NK-92 (cell line): Measurements from ENCODE around the gene CFAP97.
"Not testable (repeated sequence)": the region's sequence is repeated elsewhere in the genome, so short reads cannot be mapped to it uniquely, and the experiment has no call there.

Experiments
- DNase-seq: peaks from one replicate; lab custom pipeline; 2025; ENCODE audit not compliant: unreplicated experiment; lab: John Stamatoyannopoulos, UW

The CFAP97 gene

GRCh38 chr4:185201977-185202962 is 1.5 kb downstream of the CFAP97 start:
- DNase-seq = no peak

GRCh38 chr4:185198189-185198588 is 5.6 kb downstream of the CFAP97 start:
- DNase-seq = not testable (repeated sequence)

- DNase-seq = no peak
These were observed 7.4 kb downstream of the CFAP97 start for GRCh38 chr4:185196437-185196836.

- DNase-seq = no peak
These were observed 8.6 kb downstream of the CFAP97 start for GRCh38 chr4:185194924-185195888.

GRCh38 chr4:185192059-185192458 is 11.7 kb downstream of the CFAP97 start:
- DNase-seq = no peak

- no peak for DNase-seq
These were observed 13.4 kb downstream of the CFAP97 start for GRCh38 chr4:185190306-185190856.

GRCh38 chr4:185189606-185190305 is 14.0 kb downstream of the CFAP97 start:
- DNase-seq = no peak

- DNase-seq = no peak
These were observed 17.0 kb downstream of the CFAP97 start for GRCh38 chr4:185186769-185187168.

- no peak for DNase-seq
These were observed 20.0 kb downstream of the CFAP97 start for GRCh38 chr4:185183622-185184281.

- DNase-seq = no peak
These were observed 21.6 kb downstream of the CFAP97 start for GRCh38 chr4:185182239-185182638.

- no peak for DNase-seq
These were observed 24.3 kb downstream of the CFAP97 start for GRCh38 chr4:185179488-185179887.

GRCh38 chr4:185171373-185172071 is 32.3 kb downstream of the CFAP97 start:
- no peak for DNase-seq

GRCh38 chr4:185167234-185167633 is 36.6 kb downstream of the CFAP97 start:
- no peak for DNase-seq

- no peak for DNase-seq
These were observed 38.2 kb downstream of the CFAP97 start for GRCh38 chr4:185165605-185166063.

- DNase-seq = no peak
These were observed 52.5 kb downstream of the CFAP97 start for GRCh38 chr4:185151296-185151695.

- no peak for DNase-seq
These were observed 54.4 kb downstream of the CFAP97 start for GRCh38 chr4:185149392-185149791.

GRCh38 chr4:185145572-185145971 is 58.2 kb downstream of the CFAP97 start:
- DNase-seq = no peak

- DNase-seq = no peak
These were observed 59.1 kb downstream of the CFAP97 start for GRCh38 chr4:185144601-185145240.

- DNase-seq = no peak
These were observed 60.2 kb downstream of the CFAP97 start for GRCh38 chr4:185143601-185143969.
